Gastrocnemius medialis (tissue), 4 donors: ENCODE measurements around the gene RCSD1. TPM values are rescaled to one million over a fixed set of nuclear protein-coding genes. Genes with fewer than 3 reads are reported as not detected.
A peak's percentile ranks its signal among the peaks of the same experiment; 100 is the strongest.

Experiments
- ATAC-seq, 2 donors: fragments of 150-250 bp; one replicate each; pipeline ENCODE4 v1.9.1; 2016
- DNase-seq, 2 donors: peaks; one replicate each; pipeline ENCODE4 v3.0.0-alpha.2; 2019
- H3K27ac ChIP-seq, 4 donors: fragments of 200-600 bp; sonication (generic); 1 replicate in 1 of 4; 2 replicates in 3 of 4; pipeline ENCODE4 v1.5.1; 2016 to 2018; ENCODE audit warnings: mild to moderate bottlenecking in 2 of 4, moderate library complexity in 1 of 4
- H3K27me3 ChIP-seq, 3 donors: fragments of 200-600 bp; sonication (generic) in 2 of 3; 1 replicate in 1 of 3; 2 replicates in 2 of 3; pipeline versions ENCODE4 v1.5.1 to v1.6.0; 2016 to 2019; ENCODE audit warnings: mild to moderate bottlenecking in 1 of 3, moderate library complexity in 1 of 3
- H3K36me3 ChIP-seq, 2 donors: fragments of 200-600 bp; sonication (generic) in 1 of 2; one replicate each; pipeline ENCODE4 v1.5.1; 2017 to 2018
- H3K4me1 ChIP-seq, 2 donors: fragments of 200-600 bp; sonication (generic) in 1 of 2; one replicate each; pipeline ENCODE4 v1.5.1; 2016 to 2017; ENCODE audit warnings: mild to moderate bottlenecking in 2 of 2
- H3K4me3 ChIP-seq, 4 donors: fragments of 200-600 bp; sonication (generic) in 3 of 4; 1 replicate in 1 of 4; 2 replicates in 3 of 4; pipeline ENCODE4 v1.5.1; 2016 to 2019; ENCODE audit warnings: mild to moderate bottlenecking in 2 of 4
- H3K9me3 ChIP-seq, 3 donors: fragments of 200-600 bp; sonication (generic) in 2 of 3; 1 replicate in 1 of 3; 2 replicates in 2 of 3; pipeline ENCODE4 v1.5.1; 2016 to 2019
- POLR2A ChIP-seq, 2 donors: fragments of 450-650 bp; IDR thresholded peaks; one replicate each; pipeline ENCODE4 v1.6.1; 2017; ENCODE audit warnings: antibody characterized with exemption in 2 of 2, mild to moderate bottlenecking in 2 of 2, moderate library complexity in 2 of 2
- in situ Hi-C, 4 donors: fragments of 200-750 bp; cut with MboI; loops; one replicate each; pipeline versions ENCODE4 v1.15.0 to v1.8.0; 2017; ENCODE audit warnings: low sequenced_read_pairs in 4 of 4
- intact Hi-C: fragments of 100-400 bp; cut with DNase I; formaldehyde crosslinking; loops from one replicate; pipeline ENCODE4 v1.15.1; 2023; ENCODE audit warnings: low total_unique reads
- total RNA-seq, 4 donors: library from RNA; depleted of rRNA; stranded (reverse); fragments of >200 nt; gene quantifications; one replicate each; pipeline versions ENCODE4 v1.1.0 to v1.2.3, GENCODE V29; 2016
- TF ChIP-seq, protein P1 (sequence below), 5 experiments: fragments of 450-650 bp in 3 of 5; fragments of 200-600 bp in 2 of 5; sonication (generic) in 2 of 5; IDR thresholded peaks in 4 of 5; conservative IDR thresholded peaks in 1 of 5; 1 replicate in 4 of 5; 2 replicates in 1 of 5; pipeline ENCODE4 v1.5.1; 2016 to 2019; ENCODE audit warnings: antibody characterized with exemption in 5 of 5, mild to moderate bottlenecking in 3 of 5, moderate library complexity in 3 of 5

Gene RCSD1
- total RNA-seq, 4 donors from 2014 or later: 6.0 to 14.8 (median 7.5) TPM

DNA sequence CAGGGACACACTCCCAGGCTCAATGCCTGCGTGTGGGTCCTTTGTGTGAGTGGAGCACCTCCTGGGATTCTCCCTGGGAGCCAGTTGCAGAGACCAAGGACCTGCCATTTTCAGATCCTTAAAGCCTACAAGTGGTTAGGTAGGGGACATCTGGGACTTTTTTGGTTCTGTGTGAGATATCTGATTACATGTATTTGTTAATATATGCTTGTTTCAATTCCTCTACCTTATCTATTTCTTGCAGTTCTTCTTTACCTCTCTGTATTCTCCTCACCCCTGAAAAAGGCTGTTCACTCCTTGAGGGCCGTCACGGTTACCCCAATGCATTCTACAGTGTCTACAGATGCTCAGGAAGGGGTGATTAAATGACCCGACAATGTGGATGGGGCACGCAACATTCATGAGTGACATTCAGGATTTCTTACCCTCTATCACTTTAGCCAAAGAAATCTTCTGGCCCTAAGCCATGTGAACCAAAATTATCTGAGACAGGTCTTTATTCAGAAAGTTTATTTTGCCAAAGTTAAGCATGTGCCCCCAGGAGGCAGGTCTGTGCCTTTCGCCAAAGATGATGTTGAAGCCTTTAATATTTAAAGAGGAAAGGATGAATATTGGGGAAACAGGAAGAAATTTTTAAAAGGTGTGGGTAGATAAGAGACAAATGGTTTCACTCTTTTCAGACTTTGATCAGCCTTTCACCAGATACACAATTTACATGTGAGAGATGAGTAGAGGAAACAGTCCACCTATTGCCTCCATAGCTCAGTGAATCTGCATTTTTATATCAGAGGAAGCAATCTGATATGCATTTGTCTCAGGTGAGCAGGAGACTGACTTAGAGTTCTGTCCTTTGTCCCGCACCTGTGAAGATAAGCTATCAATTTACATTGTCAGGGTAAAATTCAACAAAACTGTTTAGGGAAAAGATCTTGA, 47.1 kb downstream of the RCSD1 start:
- ATAC-seq (no peak), DNase-seq (no peak)
- Histone ChIP-seq H3K9me3 (no peaks in the 10 kb centered on the region), H3K4me3 (no peak overlapping the region), H3K27ac (peak overlapping the region; percentile 12 to 53 (median 42)), H3K27me3 (no peaks in the 10 kb centered on the region), H3K36me3 (no peaks in the 10 kb centered on the region), H3K4me1 (peaks cover 37 to 65% of the 10 kb centered on the region in 2 donors)
- intact Hi-C loops: no loop called here
- in situ Hi-C loops: loop anchor here in 1 of 4 donors (25.0 kb wide), 1 partner anchor 615 kb away; no protein-coding TSS in a partner anchor
- TF ChIP-seq POLR2A (IDR thresholded peaks at IDR 0.05): no peak
- TF ChIP-seq, protein P1, sequence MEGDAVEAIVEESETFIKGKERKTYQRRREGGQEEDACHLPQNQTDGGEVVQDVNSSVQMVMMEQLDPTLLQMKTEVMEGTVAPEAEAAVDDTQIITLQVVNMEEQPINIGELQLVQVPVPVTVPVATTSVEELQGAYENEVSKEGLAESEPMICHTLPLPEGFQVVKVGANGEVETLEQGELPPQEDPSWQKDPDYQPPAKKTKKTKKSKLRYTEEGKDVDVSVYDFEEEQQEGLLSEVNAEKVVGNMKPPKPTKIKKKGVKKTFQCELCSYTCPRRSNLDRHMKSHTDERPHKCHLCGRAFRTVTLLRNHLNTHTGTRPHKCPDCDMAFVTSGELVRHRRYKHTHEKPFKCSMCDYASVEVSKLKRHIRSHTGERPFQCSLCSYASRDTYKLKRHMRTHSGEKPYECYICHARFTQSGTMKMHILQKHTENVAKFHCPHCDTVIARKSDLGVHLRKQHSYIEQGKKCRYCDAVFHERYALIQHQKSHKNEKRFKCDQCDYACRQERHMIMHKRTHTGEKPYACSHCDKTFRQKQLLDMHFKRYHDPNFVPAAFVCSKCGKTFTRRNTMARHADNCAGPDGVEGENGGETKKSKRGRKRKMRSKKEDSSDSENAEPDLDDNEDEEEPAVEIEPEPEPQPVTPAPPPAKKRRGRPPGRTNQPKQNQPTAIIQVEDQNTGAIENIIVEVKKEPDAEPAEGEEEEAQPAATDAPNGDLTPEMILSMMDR (IDR thresholded peaks at IDR 0.05 in 4 of 5, conservative IDR thresholded peaks at IDR 0.05 in 1 of 5): no peak

DNA sequence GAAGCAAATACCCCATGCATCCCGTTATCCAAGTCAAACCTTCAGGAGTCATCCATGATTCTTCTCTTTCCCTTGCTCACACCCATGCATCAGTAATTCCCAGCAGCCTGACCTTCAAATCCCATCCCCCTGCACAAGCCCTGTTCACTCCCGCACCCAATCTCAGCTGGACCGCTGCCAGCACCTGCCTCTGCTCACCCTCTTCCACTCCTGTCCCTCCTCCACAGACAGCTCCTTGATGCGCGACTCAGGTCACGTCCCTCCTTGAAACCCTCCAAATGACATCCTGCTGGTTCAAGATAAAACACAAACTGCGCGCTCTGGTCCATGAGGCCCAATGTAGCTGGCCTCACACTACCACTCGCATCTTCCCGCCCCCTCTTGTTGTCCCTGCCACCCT, 48.4 kb downstream of the RCSD1 start:
- peaks cover 47 to 70% of the 10 kb centered on the region in 2 donors for H3K4me1 ChIP-seq
- no peak for TF ChIP-seq POLR2A (IDR thresholded peaks at IDR 0.05)
- TF ChIP-seq, protein P1 (IDR thresholded peaks at IDR 0.05 in 4 of 5, conservative IDR thresholded peaks at IDR 0.05 in 1 of 5): no peak
- no peak for ATAC-seq
- H3K36me3 ChIP-seq: no peaks in the 10 kb centered on the region
- H3K27ac ChIP-seq: peak overlapping the region in 2 of 4 donors; percentile 18 to 92
- no peak overlapping the region for H3K4me3 ChIP-seq
- H3K9me3 ChIP-seq: no peaks in the 10 kb centered on the region
- in situ Hi-C loops (loop anchor here in 1 of 4 donors (25.0 kb wide), 1 partner anchor 616 kb away; no protein-coding TSS in a partner anchor), intact Hi-C loops (no loop called here)
- DNase-seq: no peak
- no peaks in the 10 kb centered on the region for H3K27me3 ChIP-seq

DNA sequence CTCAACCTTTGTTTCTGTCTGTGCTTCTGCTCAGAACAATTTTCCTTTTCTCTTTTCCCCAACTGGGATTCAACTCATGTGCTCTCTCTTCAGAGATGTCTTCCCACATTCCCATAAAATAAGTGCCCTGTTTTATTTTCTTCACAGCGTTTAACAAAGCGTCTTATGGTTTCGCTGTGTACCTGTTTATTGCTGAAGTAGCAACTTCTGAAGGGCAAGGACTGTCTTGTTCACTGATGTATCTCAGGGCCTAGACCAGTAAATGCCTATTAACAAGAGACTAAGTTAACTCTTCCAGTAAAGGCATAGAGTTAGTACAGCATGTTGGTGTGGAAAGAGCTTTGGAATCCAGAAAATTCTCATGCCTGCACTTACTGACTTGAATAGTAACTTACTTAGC, 48.8 kb downstream of the RCSD1 start:
- Histone ChIP-seq H3K36me3 (no peaks in the 10 kb centered on the region), H3K27ac (peak overlapping the region in 2 of 4 donors; percentile 18 to 92), H3K4me1 (peaks cover 51 to 74% of the 10 kb centered on the region in 2 donors), H3K27me3 (no peaks in the 10 kb centered on the region), H3K4me3 (no peak overlapping the region), H3K9me3 (no peaks in the 10 kb centered on the region)
- DNase-seq (no peak), ATAC-seq (no peak)
- intact Hi-C loops (no loop called here), in situ Hi-C loops (loop anchor here in 1 of 4 donors (25.0 kb wide), 1 partner anchor 617 kb away; no protein-coding TSS in a partner anchor)
- TF ChIP-seq, protein P1 (IDR thresholded peaks at IDR 0.05 in 4 of 5, conservative IDR thresholded peaks at IDR 0.05 in 1 of 5): no peak
- TF ChIP-seq POLR2A (IDR thresholded peaks at IDR 0.05): no peak

DNA sequence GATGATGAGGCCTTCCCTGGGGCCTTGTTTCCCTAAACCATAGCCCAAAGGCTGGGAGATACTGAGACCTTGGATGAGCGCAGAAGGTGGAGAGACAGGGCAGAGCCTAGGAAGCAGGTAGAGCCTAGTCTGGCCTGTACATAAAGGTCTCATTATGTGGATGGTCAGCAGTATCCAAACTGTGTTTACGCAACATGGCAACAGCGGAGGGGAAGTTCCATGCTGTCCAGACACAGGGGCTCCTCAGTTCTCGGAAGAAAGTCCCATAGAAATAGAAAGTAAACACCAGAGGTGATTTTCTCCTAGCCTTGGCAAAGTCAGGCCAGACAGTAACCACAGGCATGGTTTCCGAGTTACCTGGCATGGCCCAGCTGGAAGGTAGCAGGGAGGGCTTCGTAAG, 49.7 kb downstream of the RCSD1 start:
- Histone ChIP-seq H3K4me1 (peaks cover 60 to 80% of the 10 kb centered on the region in 2 donors), H3K27ac (peak overlapping the region; percentile 82 to 92 (median 86)), H3K4me3 (no peak overlapping the region), H3K27me3 (no peaks in the 10 kb centered on the region), H3K36me3 (no peaks in the 10 kb centered on the region), H3K9me3 (no peaks in the 10 kb centered on the region)
- in situ Hi-C loops (loop anchor here in 1 of 4 donors (25.0 kb wide), 1 partner anchor 617 kb away; no protein-coding TSS in a partner anchor), intact Hi-C loops (no loop called here)
- TF ChIP-seq, protein P1 (IDR thresholded peaks at IDR 0.05 in 4 of 5, conservative IDR thresholded peaks at IDR 0.05 in 1 of 5): no peak
- TF ChIP-seq POLR2A (IDR thresholded peaks at IDR 0.05): no peak
- DNase-seq: no peak
- no peak for ATAC-seq
